Hematopoietic multipotent progenitor cell treated with erythropoietin and hydrocortisone succinate and interleukin-3 and kit ligand, for 4 days (in vitro differentiated cells): ENCODE measurements around the gene UGDH.
"Not testable (repeated sequence)": the region's sequence is repeated elsewhere in the genome, so short reads cannot be mapped to it uniquely, and the experiment has no call there.

ENCODE experiments used
- DNase-seq: peaks from one replicate; pipeline ENCODE4 v3.0.0-alpha.2; 2015

Gene UGDH

DNA sequence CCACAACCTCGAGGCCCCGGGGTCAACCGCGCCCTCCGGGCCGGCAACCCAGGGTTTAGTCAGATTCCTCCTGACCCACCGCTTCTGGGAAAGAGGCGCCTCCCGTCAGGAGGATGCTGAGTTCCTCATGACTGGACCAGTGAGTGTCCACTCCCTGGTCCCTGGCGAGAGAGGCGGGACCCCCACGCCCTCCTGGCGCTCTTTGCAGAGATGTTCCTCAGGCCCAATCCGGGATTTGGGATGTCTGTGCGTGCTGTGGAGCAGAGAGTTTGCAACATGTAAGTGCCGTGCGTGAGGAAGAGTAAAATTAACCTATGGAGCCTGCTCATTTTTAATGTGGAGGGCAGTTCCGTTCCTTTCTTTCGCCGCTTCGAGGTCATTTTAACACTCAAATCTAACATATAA is 824 bp upstream of the UGDH start:
- no peak for DNase-seq

DNA sequence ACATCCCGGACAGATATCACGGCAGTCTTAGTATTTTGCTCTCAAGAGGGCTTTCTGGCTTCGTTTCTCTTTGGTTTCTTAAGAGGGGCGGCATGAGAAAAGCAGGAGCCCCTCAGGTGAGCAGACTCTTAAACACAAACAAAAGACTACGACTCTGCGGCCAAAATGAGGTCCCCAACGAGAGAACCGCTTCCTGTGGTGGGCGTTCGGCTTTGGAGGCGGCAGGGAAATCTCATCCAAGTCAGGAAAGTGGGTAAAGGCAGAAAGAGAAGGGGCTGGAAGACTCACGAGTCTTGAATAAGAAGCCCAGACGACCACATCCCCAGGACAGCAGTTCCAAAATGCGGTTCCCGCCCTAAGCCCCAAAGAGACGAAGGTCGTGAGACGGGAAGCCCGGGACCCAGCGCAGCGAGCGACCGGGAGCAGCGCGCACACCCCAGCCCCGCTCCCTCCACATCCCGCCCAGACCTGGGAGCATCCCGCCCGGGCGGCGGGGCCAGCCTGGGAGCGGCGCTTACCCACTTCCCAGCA is 409 bp downstream of the UGDH start:
- no peak for DNase-seq

DNA sequence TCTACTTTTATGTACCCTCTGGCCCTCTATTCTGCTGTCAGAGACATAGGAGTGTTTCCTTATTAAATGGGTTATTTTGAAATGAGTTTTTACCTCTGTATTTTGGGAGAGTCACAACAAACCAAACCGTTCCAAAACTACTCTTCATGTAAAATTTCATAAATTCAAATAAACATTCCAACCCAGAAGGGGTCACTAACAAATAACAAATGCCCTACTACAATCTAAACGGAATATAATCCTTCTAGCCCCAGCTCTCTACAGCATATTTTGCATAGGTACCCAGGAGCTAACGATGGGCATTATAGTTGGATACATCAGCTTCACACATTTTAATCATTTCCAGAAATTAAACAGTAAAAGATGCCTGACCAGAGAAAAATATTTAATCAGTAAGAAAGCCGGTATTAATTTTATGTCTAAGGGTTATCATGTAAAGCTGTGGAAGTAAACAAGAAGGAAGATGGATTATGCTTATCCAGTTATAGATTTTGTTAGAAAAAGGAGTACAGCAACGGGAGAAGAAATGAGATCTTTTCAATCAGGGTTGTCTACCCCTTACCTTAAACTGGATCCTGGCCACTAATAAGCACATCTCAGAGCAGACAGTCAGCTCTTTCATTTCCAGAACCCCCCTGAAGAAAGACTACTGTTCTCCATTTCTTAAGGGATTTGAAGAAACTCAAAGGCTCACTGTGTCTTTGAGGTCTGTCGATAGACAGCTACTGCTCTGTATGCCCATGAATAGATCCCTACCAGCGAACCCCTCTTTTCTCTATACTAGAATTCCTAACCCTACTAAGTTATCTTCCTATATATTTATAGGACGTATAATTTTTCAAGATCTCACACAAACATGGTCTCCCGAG is 1.2 kb downstream of the UGDH start:
- peak; percentile 10 for DNase-seq

DNA sequence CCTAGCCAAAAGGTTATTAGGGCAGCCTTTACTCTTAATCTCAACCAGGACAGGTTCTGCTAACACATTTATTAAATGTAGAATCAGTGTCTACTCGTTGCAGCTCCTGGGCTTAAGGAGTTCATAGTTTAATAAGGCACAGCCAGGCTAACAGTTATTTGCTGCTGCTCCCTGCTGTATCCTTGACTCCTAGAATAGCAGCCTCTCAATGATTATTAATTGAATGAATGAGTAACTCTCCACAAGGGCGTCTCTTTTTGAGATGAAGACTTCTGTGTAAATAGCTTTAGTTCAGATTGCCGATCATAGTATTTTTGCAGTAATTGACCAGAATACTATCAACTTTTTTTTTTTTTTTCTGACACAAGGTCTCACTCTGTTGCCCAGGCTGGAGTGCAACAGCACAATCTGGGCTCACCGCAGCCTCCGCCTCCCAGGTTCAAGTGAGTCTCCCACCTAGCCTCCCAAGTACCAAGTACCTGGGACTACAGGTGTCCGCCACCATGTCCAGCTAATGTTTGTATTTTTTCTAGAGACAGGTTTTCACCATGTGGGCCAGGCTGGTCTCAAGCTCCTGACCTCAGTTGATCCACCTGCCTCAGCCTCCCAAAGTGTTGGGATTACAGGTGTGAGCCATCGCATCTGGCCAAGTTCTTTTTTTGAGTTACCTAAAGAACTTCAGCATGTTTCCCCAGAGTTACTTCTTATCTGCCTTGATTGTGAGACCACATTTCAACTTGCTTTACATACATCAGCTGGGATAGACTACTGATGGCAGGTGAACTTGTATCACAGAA is 2.9 kb downstream of the UGDH start:
- no peak for DNase-seq

DNA sequence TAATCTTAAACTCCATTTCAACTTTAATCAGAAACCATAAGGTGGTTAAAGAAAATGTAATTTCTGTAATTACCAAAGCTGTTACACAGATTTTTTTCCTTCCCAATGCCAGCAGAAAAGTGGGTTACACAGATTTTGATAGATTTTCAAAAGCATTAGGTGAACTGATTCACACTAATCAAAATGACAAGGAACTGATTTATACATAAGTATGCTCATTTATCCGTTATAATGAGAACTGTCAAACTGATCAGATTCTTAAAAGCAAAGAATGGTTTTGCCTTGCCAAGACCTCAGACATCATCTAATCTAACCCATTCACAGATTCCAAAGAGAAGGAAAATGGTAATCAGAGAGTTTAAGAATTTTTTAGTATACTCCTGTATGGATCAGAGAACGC is 5.2 kb downstream of the UGDH start:
- no peak for DNase-seq

DNA sequence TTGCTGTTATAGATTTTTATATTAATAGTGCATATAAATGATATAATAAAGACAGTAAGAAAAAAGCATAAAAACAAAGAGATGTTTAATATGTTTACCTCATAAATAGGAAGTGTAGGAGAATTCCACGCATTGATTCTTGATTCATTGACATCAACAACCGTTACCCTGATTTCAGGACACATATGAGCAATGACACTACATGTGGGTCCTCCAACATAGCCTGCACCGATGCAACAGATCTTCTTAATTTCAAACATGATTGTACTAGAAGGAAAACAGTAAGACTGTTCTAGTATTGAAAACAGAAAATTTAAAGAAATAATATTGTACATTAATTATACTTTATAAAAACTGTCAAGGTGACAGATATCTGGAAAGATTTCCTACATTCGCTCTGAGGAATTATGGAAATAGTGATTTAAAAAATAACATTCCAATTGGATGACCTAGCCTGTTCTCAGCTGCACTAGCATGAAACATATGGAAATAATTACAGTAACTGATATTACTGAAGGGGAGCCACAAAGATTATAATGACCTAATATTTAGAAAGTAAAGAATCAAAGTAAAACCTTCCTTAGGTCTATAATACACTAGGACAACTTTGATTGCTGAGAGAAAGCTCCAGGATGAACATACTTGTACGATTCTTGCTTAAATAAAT is 5.9 kb downstream of the UGDH start:
- DNase-seq = no peak

DNA sequence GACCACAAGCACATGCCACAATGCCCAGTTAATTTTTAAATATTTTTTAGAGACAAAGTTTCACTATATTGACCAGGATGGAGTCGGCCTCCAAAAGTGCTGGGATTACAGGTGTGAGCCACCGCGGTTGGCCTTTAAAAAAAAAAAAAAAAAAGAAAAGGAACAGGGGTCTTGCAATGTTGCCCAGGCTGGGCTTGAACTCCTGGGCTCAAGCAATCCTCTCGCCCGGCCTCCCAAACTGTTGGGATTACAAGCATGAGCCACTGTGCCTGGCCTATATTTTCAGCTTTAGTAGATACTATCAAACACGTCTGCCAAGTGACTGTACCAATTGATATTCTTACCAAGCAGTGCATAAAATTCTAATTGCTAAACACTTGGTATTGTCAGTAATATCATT is 8.8 kb downstream of the UGDH start:
- DNase-seq = no peak

DNA sequence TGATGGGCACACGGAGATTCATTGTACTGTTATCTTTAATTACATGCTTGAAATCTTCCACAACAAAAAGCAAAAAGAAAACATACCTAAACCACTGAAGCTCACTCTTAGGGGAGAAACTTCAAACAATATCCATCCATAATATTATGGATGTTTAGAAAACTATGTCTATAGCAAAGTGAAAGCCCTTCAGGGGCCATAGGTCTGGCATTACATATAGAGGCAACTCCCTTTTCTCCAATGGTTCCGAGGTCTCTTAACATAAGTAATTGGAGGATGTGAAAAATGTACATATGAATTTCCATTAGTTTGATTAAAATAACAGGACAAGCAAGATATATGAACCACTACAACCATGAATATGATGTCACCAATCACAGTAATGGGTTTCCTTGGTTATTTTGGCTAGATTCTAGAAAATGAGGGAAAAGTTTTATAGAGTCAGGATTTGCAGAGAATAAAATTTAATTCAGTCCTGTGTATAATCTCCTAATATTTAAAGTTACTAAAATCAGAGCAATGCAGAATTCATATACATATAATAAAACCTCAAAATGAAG is 10.8 kb downstream of the UGDH start:
- no peak for DNase-seq

DNA sequence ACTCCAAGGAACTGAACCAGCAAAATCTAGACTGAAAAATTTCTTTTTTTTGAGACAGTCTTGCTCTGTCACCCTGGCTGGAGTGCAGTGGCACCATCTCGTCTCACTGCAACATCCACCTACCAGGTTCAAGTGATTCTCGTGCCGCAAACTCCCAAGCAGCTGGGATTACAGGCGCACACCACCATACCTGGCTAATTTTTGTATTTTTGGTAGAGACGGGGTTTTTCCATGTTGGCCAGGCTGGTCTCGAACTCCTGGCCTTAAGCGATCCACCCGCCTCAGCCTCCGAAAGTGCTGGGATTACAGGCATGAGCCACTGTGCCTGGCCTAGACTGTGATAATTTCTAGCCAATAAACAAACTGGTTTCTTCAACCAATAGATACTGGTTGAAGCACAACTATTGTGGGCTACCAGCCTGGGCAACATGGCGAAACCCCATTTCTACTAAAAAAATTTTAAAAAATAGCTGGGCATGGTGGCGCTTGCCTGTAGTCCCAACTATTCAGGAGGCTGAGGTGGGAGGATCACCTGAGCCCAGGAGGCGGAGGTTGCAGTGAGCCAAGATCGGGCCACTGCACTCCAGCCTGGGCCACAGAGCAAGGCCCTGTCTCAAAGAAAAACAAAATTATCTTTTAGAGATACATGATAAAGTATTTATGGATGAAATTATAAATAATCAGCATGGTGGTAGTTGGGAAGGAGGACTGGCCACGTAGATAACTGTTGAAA is 11.4 kb downstream of the UGDH start:
- DNase-seq = not testable (repeated sequence)

DNA sequence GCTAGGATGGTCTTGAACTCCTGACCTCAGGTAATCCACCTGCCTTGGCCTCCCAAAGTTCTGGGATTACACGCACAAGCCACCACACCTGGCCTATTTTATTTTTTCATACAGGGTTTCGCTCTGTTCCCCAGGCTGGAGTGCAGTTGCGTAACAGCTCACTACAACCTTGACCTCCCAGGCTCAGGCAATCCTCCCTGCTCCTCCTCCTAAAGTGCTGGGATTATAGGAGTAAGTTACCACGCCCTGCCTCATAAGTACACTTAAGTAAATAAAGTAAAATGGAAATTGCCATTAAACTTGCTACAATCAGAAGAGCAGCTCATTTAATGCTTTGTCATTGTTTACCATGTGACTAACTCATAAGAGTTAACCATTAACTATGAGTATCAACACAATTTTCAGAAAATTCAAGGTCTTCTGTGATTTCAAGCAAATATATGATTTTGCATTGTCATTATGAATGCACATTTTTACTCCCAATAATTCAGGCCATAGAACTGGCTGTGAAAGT is 12.3 kb downstream of the UGDH start:
- no peak for DNase-seq

DNA sequence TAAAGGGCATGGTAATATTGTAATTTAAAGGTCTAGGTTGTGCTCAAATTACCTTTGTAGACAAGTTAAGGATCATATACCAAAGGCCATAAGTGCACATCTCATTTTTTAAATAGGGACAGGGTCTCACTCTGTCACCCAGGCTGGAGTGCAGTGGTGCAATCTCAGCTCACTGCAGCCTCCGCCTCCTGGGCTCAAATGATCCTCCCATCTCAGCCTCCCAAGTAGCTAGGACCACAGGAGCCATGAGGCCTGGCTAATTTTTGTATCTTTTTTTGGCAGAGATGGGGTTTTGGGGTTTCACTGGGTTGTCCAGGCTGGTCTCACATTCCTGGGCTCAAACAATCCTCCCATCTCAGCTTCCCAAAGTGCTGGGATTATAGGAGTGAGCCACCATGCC is 13.0 kb downstream of the UGDH start:
- not testable (repeated sequence) for DNase-seq

DNA sequence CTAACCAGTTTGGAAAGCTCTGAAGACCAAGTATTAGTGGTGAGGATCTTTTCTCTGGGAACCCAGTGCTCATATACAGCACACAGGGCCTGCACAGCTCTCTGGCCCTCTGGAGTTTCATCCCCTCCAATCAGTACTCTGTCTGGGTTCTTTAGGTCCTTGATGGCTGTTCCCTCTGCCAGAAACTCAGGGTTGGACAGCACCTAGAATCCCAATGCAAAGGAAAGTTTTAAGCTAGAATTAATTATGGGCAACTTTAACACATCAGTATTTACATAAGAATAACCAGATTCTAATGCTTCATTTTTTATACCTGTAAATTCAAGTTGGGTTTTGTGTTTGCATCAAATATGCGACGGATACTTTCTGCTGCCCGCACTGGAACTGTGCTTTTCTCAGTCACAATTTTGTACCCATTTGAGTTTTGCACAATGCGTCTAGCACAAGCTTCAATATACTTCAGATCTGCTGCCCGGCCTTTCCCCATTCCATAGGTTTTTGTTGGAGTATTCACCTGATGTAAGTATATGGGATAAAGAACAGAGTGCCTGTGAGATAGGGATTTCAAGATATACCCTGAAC is 16.8 kb downstream of the UGDH start:
- no peak for DNase-seq

DNA sequence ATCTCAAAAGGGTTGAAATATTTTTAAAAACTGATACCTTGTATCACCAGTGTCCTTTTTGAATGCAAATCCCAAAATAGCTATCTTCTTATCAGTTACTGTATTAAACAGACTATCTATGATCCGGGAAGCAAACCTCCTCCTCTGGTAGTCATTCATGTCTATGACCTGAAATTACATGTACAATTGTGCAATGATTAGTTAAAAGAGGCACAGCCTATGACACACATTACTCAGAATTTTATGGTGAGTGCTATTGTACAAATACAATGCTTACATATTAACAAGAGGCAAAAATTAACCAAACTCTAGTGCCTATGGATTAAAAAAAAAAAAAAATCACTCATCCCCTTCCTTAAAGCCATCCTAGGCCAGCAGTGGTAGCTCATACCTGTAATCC is 21.7 kb downstream of the UGDH start:
- DNase-seq = no peak

DNA sequence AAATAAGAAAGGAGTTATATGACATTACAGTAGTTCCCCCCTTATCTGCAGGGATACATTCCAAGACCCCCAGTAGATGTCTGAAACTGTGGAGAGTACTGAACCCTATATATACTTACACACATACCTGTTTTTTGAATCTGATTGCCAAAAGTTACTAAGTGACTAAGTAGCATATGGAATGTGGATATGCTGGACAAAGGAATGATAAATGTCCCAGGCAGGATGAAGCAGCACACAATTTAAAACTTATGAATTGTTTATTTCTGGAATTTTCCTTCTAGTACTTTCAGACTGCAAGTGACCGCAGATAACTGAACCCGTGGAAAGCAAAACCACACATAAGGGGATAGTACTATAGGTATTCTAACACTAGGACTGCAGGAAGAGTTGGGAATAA is 22.7 kb downstream of the UGDH start:
- DNase-seq = no peak

DNA sequence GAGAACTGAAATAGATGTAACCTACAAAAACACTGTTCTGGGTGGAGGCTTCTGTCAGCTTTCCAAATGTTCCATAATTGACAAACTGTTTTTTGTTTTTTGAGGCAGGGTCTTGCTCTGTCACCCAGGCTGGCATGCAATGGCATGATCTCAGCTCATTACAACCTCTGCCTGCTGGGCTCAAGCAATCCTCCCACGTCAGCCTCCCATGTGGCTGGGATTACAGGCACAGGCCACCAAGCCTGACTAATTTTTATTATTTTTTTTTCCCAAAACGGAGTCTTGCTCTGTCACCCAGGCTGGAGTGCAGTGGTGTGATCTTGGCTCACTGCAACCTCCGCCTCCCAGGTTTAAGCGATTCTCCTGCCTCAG is 24.6 kb downstream of the UGDH start:
- not testable (repeated sequence) for DNase-seq

DNA sequence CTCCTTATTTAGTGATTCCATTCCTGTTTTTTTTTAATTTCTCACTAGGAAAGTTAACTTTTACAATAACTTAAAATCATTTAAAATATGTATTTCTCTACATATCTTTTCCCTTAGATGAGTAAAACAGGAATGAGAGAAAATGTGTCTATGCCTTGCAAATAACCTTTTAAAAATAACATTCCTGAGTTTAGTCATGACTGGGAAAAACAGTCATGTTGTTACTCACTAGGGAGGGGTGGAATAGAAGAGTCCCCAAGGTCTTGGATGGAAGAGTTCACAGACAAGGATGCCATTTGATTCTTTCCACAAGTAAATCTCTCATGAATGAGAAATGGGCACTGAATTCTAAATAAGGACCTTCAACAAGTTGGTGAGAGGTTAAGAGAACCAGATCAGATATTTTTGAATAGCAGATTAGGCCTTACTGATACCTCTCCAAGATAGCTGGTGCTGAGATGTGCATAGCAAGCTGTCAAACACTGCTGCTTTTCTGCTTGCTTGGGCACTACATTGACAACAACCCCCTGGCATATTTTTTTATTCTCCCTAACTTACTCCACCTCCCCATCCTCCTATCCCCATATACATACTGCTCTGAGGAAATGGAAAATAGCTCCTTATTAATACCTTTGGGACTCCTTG is 25.1 kb downstream of the UGDH start:
- DNase-seq = no peak

DNA sequence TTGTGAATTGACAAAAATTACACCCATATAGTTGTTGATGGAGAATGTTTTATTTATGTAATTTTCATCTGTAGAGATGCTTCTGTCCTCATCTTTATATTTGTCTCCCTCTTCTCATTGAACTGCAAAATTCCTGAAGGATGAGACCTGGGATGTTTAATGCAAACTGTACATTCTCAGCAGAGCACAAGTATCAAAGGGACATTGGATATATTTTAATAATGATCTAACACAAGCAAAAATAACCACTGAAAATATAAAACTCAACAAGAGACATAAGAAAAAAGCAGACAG is 28.6 kb downstream of the UGDH start:
- DNase-seq = no peak

DNA sequence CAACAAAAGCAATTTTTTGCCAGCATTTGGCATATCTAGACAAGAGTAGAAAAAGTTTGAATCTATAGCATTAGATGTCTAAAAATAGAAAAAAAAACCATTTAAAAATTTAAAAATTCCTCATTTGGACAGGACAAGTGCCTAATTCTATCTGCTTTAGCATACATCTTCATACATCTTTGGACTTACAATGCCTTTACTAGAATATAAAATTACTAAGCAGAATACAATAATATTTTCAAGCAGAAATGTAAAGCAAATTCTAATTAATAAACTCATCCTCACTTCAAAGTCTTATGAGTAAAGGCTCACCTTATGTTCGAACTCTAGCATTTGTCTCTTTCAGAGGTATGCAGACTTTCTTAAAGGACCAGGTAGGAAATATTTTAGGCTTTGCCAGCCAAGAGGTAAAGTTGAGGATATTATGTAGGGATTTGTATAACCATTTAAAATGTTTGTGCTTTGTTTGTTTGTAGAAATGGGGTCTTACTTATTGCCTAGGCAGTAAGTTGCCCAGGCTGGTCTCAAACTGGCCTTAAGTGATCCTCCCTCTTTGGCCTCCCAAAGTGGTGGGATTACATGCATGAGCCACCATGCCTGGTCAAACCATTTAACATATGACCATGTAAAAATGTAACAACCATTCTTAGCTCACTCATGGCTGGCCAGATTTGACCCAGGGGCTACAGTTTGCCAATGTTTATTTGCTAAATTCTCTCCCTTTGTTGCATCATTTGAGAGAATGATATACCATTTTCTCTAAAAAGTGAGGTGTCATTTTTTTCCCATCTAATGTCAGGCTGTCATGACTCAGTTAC is 29.1 kb downstream of the UGDH start:
- no peak for DNase-seq

DNA sequence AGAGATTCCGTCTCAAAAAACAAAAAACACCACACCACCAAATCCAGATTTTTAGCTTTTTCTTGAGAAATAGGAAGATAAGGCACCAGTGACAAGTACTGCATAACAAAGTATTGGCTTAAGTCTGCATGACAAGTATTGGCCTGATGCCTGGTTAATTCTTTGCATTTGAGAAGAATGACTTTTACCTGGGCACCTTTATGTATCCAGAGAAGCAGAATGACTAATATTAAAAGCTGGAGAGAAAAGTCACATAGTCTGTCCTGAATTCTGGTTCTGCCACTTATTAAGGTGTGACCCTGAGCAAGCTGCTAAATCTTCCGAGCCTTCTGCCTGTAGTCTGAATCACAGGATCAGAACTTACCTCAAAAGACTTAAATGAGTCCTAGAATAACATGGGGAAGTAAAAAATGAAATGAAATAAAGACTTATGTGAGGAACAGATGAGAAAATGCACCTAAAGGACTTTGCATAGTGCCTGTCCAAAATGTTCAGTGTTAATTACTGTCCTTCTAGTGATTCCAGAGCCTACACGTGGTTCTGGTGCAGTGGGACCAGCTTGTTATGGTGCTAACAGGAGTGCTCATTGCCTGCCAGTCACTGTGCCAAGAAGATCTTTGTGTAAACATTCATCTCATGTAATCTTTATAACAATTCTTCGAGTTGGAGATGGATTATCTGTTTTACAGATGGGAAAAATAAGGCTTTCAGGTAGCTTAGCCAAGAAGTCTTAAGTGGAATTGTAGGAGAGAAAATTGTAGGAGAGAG is 31.6 kb downstream of the UGDH start:
- no peak for DNase-seq

DNA sequence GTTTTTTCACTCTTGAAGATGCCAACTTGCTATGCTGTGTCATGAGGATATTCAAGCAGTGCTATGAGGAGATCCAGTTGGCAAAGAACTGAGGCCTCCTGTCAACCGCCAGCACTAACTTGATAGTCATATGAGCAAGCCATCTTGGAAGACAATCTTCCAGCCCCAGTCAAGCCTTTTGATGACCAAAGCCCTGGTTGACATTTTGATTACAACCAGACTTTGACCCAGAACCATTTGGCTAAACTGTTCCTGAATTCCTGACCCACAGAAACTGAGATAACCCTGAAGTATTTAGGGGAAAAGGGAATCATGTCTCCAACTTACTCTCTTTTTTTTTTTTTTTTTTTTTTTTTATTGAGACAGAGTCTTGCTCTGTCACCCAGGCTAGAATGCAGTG is 32.9 kb downstream of the UGDH start:
- DNase-seq = no peak
